UCSD-AML1 (cell line): ENCODE results near the gene P4HA1.
"Not testable (repeated sequence)": the region's sequence is repeated elsewhere in the genome, so short reads cannot be mapped to it uniquely, and the experiment has no call there.

Experiments used
- DNase-seq: peaks from one replicate; lab custom pipeline; 2025; ENCODE audit not compliant: unreplicated experiment; lab: John Stamatoyannopoulos, UW

Gene P4HA1

GRCh38 chr10:73096449-73097304 is at the start of gene P4HA1:
TSS of gene P4HA1 (minus strand) at chr10:73096866. CDS start at chr10:73074883, 21,983 bp downstream.
- peak; percentile 100 for DNase-seq

- no peak for DNase-seq
Measured at GRCh38 chr10:73141603-73142002, 44.9 kb upstream of the P4HA1 start.

GRCh38 chr10:73139251-73139650 is 42.6 kb upstream of the P4HA1 start:
- no peak for DNase-seq

GRCh38 chr10:73136627-73137026 is 40.0 kb upstream of the P4HA1 start:
- no peak for DNase-seq

GRCh38 chr10:73134727-73135126 is 38.1 kb upstream of the P4HA1 start:
- no peak for DNase-seq

- no peak for DNase-seq
Measured at GRCh38 chr10:73131913-73132686, 35.4 kb upstream of the P4HA1 start.

- DNase-seq: no peak
Measured at GRCh38 chr10:73131301-73131700, 34.6 kb upstream of the P4HA1 start.

- no peak for DNase-seq
Measured at GRCh38 chr10:73126343-73126742, 29.7 kb upstream of the P4HA1 start.

GRCh38 chr10:73119952-73120351 is 23.3 kb upstream of the P4HA1 start:
- DNase-seq: no peak

- DNase-seq: no peak
Measured at GRCh38 chr10:73119457-73119856, 22.8 kb upstream of the P4HA1 start.

- no peak for DNase-seq
Measured at GRCh38 chr10:73117976-73118743, 21.5 kb upstream of the P4HA1 start.

- no peak for DNase-seq
Measured at GRCh38 chr10:73116017-73116416, 19.4 kb upstream of the P4HA1 start.

- DNase-seq: no peak
Measured at GRCh38 chr10:73113551-73113950, 16.9 kb upstream of the P4HA1 start.

- not testable (repeated sequence) for DNase-seq
Measured at GRCh38 chr10:73112032-73112431, 15.4 kb upstream of the P4HA1 start.

GRCh38 chr10:73110345-73110849 is 13.7 kb upstream of the P4HA1 start, which contains the start of gene NUDT13:
TSS of gene NUDT13 (plus strand) at chr10:73110455. CDS start at chr10:73114366, 3,911 bp downstream.
- DNase-seq: peak; percentile 52

GRCh38 chr10:73109248-73109652 is 12.6 kb upstream of the P4HA1 start:
- not testable (repeated sequence) for DNase-seq

- no peak for DNase-seq
Measured at GRCh38 chr10:73106301-73106700, 9.6 kb upstream of the P4HA1 start.

- DNase-seq: no peak
Measured at GRCh38 chr10:73099141-73099540, 2.5 kb upstream of the P4HA1 start.

GRCh38 chr10:73097305-73097670 is 622 bp upstream of the P4HA1 start:
- DNase-seq: no peak

- peak; percentile 75 for DNase-seq
Measured at GRCh38 chr10:73096041-73096448, 621 bp downstream of the P4HA1 start.

- peak; percentile 43 for DNase-seq
Measured at GRCh38 chr10:73095481-73096021, 1.1 kb downstream of the P4HA1 start.
